Subcutaneous abdominal adipose tissue (tissue), 5 donors: Measurements from ENCODE around the gene TOMM22.

Source experiments
- H3K27ac ChIP-seq: one replicate; pipeline ENCODE4 v1.7.0; 2013; ENCODE audit warnings: low read depth, mild to moderate bottlenecking, inconsistent platforms, low read length, moderate library complexity
- H3K27me3 ChIP-seq, 5 donors: one replicate each; pipeline ENCODE4 v1.7.0; 2013; ENCODE audit warnings: low read length in 5 of 5, inconsistent platforms in 1 of 5; ENCODE audit not compliant: control insufficient read depth in 5 of 5, insufficient read depth in 4 of 5
- H3K36me3 ChIP-seq, 5 donors: one replicate each; pipeline ENCODE4 v1.7.0; 2013; ENCODE audit warnings: low read length in 5 of 5; ENCODE audit not compliant: control insufficient read depth in 5 of 5, insufficient read depth in 5 of 5
- H3K4me1 ChIP-seq, 5 donors: one replicate each; pipeline ENCODE4 v1.7.0; 2013; ENCODE audit warnings: low read length in 5 of 5, mild to moderate bottlenecking in 3 of 5, moderate library complexity in 1 of 5; ENCODE audit not compliant: control insufficient read depth in 5 of 5, insufficient read depth in 5 of 5
- H3K4me3 ChIP-seq, 5 donors: one replicate each; pipeline ENCODE4 v1.7.0; 2013; ENCODE audit warnings: low read length in 5 of 5, low read depth in 1 of 5
- H3K9ac ChIP-seq, 5 donors: one replicate each; pipeline ENCODE4 v1.7.0; 2013; ENCODE audit warnings: low read length in 5 of 5, mild to moderate bottlenecking in 4 of 5, moderate library complexity in 3 of 5
- H3K9me3 ChIP-seq, 5 donors: one replicate each; pipeline ENCODE4 v1.7.0; 2013; ENCODE audit warnings: low read length in 5 of 5; ENCODE audit not compliant: control insufficient read depth in 5 of 5
- donor health status: healthy.
- donor health status: healthy.
- donor health status: healthy.
- donor health status: healthy.
- donor health status: healthy.

Gene TOMM22

GRCh38 chr22:38655519-38656255, 26.1 kb upstream of the TOMM22 start:
- H3K27ac ChIP-seq = peak overlapping the region; percentile 72
- no peaks in the 10 kb centered on the region for H3K27me3 ChIP-seq
- H3K4me3 ChIP-seq = peak overlapping the region; percentile 68 to 97 (median 93)
- peaks cover 0 to 22% (median 19%) of the 10 kb centered on the region in 5 donors for H3K4me1 ChIP-seq
- peak overlapping the region in 4 of 5 donors; percentile 95 to 99 (median 98) for H3K9ac ChIP-seq
- no peaks in the 10 kb centered on the region for H3K9me3 ChIP-seq
- H3K36me3 ChIP-seq = no peaks in the 10 kb centered on the region

GRCh38 chr22:38656256-38657044, 25.3 kb upstream of the TOMM22 start, which contains the start of the genes CBY1 and FAM227A:
Gene CBY1 (plus strand): TSS chr22:38656638. CDS start chr22:38668055, 11,417 bp downstream.
Gene FAM227A (minus strand): TSS chr22:38656392. CDS start chr22:38650168, 6,224 bp downstream.
- Histone ChIP-seq H3K36me3 (no peaks in the 10 kb centered on the region), H3K9ac (peak within 1 kb of the TSS; percentile 57 to 99 (median 97)), H3K4me3 (peak within 1 kb of the TSS; percentile 85 to 97 (median 93)), H3K27ac (peak within 1 kb of the TSS; percentile 72), H3K27me3 (no peaks in the 10 kb centered on the region), H3K4me1 (peaks cover 0 to 22% (median 19%) of the 10 kb centered on the region in 5 donors), H3K9me3 (no peaks in the 10 kb centered on the region)

- H3K9me3 ChIP-seq = no peaks in the 10 kb centered on the region
- peak overlapping the region; percentile 57 to 99 (median 97) for H3K9ac ChIP-seq
- peaks cover 0 to 22% (median 19%) of the 10 kb centered on the region in 5 donors for H3K4me1 ChIP-seq
- H3K36me3 ChIP-seq = peaks cover 0 to 4% (median 0%) of the 10 kb centered on the region in 5 donors
- no peaks in the 10 kb centered on the region for H3K27me3 ChIP-seq
- peak overlapping the region; percentile 85 to 97 (median 93) for H3K4me3 ChIP-seq
- H3K27ac ChIP-seq = peak overlapping the region; percentile 72
These were observed 24.5 kb upstream of the TOMM22 start for GRCh38 chr22:38657045-38657909.

GRCh38 chr22:38674888-38675287, 6.9 kb upstream of the TOMM22 start:
- Histone ChIP-seq H3K36me3 (peaks cover 0 to 29% (median 23%) of the 10 kb centered on the region in 5 donors), H3K4me1 (no peaks in the 10 kb centered on the region), H3K9me3 (no peaks in the 10 kb centered on the region), H3K4me3 (no peak overlapping the region), H3K27me3 (no peaks in the 10 kb centered on the region), H3K9ac (peak overlapping the region in 1 of 5 donors; percentile 23), H3K27ac (no peak overlapping the region)

GRCh38 chr22:38675833-38676232, 5.9 kb upstream of the TOMM22 start:
- no peaks in the 10 kb centered on the region for H3K27me3 ChIP-seq
- no peaks in the 10 kb centered on the region for H3K4me1 ChIP-seq
- no peaks in the 10 kb centered on the region for H3K9me3 ChIP-seq
- no peak overlapping the region for H3K4me3 ChIP-seq
- H3K36me3 ChIP-seq = peaks cover 0 to 26% (median 20%) of the 10 kb centered on the region in 5 donors
- peak overlapping the region in 1 of 5 donors; percentile 23 for H3K9ac ChIP-seq
- no peak overlapping the region for H3K27ac ChIP-seq

GRCh38 chr22:38684895-38685294, 3.1 kb downstream of the TOMM22 start:
- Histone ChIP-seq H3K27ac (no peak overlapping the region), H3K27me3 (no peaks in the 10 kb centered on the region), H3K4me3 (no peak overlapping the region), H3K4me1 (peaks cover 3 to 16% (median 11%) of the 10 kb centered on the region in 5 donors), H3K9ac (peak overlapping the region in 1 of 5 donors; percentile 9), H3K36me3 (peaks cover 3 to 64% (median 57%) of the 10 kb centered on the region in 5 donors), H3K9me3 (no peaks in the 10 kb centered on the region)

- peaks cover 3 to 16% (median 11%) of the 10 kb centered on the region in 5 donors for H3K4me1 ChIP-seq
- no peaks in the 10 kb centered on the region for H3K27me3 ChIP-seq
- no peaks in the 10 kb centered on the region for H3K9me3 ChIP-seq
- no peak overlapping the region for H3K9ac ChIP-seq
- no peak overlapping the region for H3K4me3 ChIP-seq
- peaks cover 3 to 69% (median 57%) of the 10 kb centered on the region in 5 donors for H3K36me3 ChIP-seq
- H3K27ac ChIP-seq = no peak overlapping the region
These were observed 4.0 kb downstream of the TOMM22 start for GRCh38 chr22:38685761-38686160.

GRCh38 chr22:38689651-38690050, 7.9 kb downstream of the TOMM22 start:
- H3K4me3 ChIP-seq = no peak overlapping the region
- no peak overlapping the region for H3K27ac ChIP-seq
- no peaks in the 10 kb centered on the region for H3K9me3 ChIP-seq
- H3K9ac ChIP-seq = no peak overlapping the region
- H3K27me3 ChIP-seq = no peaks in the 10 kb centered on the region
- H3K4me1 ChIP-seq = peaks cover 0 to 4% (median 0%) of the 10 kb centered on the region in 5 donors
- H3K36me3 ChIP-seq = peaks cover 0 to 76% (median 50%) of the 10 kb centered on the region in 5 donors

- no peaks in the 10 kb centered on the region for H3K27me3 ChIP-seq
- H3K36me3 ChIP-seq = peaks cover 0 to 33% (median 13%) of the 10 kb centered on the region in 5 donors
- H3K9ac ChIP-seq = no peak overlapping the region
- no peaks in the 10 kb centered on the region for H3K9me3 ChIP-seq
- no peak overlapping the region for H3K27ac ChIP-seq
- peaks cover 4 to 41% (median 32%) of the 10 kb centered on the region in 5 donors for H3K4me1 ChIP-seq
- H3K4me3 ChIP-seq = no peak overlapping the region
These were observed 12.3 kb downstream of the TOMM22 start for GRCh38 chr22:38694049-38694448.
